TTC549 (cell line): ENCODE data around the gene TMEM101.
"Not testable (repeated sequence)": the region's sequence is repeated elsewhere in the genome, so short reads cannot be mapped to it uniquely, and the experiment has no call there.

Experiments used
- FAIRE-seq: peaks from 2 replicates; lab custom pipeline; 2012; peaks lifted over from hg19 to GRCh38; lab: Jason Lieb, UNC

Gene TMEM101

GRCh38 chr17:43974382-43975266, 40.1 kb downstream of the TMEM101 start:
- FAIRE-seq: no peak

- FAIRE-seq: not testable (repeated sequence)
Measured at GRCh38 chr17:43972444-43973212, 42.1 kb downstream of the TMEM101 start.

- not testable (repeated sequence) for FAIRE-seq
Measured at GRCh38 chr17:43971436-43971835, 43.3 kb downstream of the TMEM101 start.

- FAIRE-seq: no peak
Measured at GRCh38 chr17:43970366-43970765, 44.4 kb downstream of the TMEM101 start.

GRCh38 chr17:43967251-43967875, 47.4 kb downstream of the TMEM101 start:
- FAIRE-seq: no peak

GRCh38 chr17:43966276-43966675, 48.5 kb downstream of the TMEM101 start:
- no peak for FAIRE-seq

- FAIRE-seq: no peak
Measured at GRCh38 chr17:43962479-43962878, 52.3 kb downstream of the TMEM101 start.

- no peak for FAIRE-seq
Measured at GRCh38 chr17:43961954-43962353, 52.8 kb downstream of the TMEM101 start.

- not testable (repeated sequence) for FAIRE-seq
Measured at GRCh38 chr17:43961292-43961691, 53.5 kb downstream of the TMEM101 start.
